GM12891 (cell line): ENCODE measurements around the gene CRIM1.

Source experiments
- DNase-seq: peaks from one replicate; pipeline ENCODE4 v3.0.0; 2011; ENCODE audit warnings: low spot score; ENCODE audit not compliant: insufficient read length
- FAIRE-seq: peaks from 2 replicates; lab custom pipeline; 2011; peaks lifted over from hg19 to GRCh38; lab: Jason Lieb, UNC
- PAX5 ChIP-seq: IDR thresholded peaks from 2 replicates; pipeline ENCODE4 v1.6.1; 2011; ENCODE audit warnings: low read length, moderate library complexity, mild to moderate bottlenecking; ENCODE audit not compliant: insufficient read depth, severe bottlenecking
- POLR2A ChIP-seq: IDR thresholded peaks from 2 replicates; pipeline ENCODE4 v1.6.1; 2011; ENCODE audit warnings: low read depth, low read length, control low read depth
- POLR2AphosphoS5 ChIP-seq: IDR thresholded peaks from 2 replicates; pipeline ENCODE4 v1.6.1; 2011; ENCODE audit warnings: low read depth, low read length, control low read depth
- POU2F2 ChIP-seq: IDR thresholded peaks from 2 replicates; pipeline ENCODE4 v1.6.1; 2011; ENCODE audit warnings: low read depth, mild to moderate bottlenecking, control low read depth, low read length, moderate library complexity
- SPI1 ChIP-seq: IDR thresholded peaks from 2 replicates; pipeline ENCODE4 v1.6.1; 2011; ENCODE audit warnings: low read depth, low read length, control low read depth
- TAF1 ChIP-seq: IDR thresholded peaks from 2 replicates; pipeline ENCODE4 v1.6.1; 2011; ENCODE audit warnings: low read depth, low read length, control low read depth

The CRIM1 gene

DNA sequence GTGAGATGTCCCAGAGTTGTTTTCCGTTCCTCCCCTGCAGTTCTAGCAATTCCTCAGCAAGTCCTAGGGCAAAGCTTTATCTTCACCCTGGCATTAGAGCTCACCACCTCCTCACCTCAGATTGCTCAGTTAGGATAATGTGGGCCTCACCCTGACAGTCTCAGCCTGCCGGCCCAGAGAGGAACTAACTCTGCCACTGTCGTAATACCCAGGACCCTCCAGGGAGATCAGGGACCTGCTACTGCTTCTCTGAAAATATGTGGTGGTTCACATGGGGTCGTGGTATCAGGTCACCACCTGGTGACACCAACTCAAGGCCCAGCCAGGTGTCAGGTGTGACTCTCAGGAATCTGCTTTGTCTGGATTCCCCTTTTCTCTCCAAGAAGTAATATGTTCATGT lies 121.7 kb downstream of the CRIM1 start:
- TF ChIP-seq POLR2AphosphoS5 (no peak), POU2F2 (no peak), POLR2A (no peak), PAX5 (no peak), SPI1 (no peak)
- DNase-seq (no peak), FAIRE-seq (no peak)

DNA sequence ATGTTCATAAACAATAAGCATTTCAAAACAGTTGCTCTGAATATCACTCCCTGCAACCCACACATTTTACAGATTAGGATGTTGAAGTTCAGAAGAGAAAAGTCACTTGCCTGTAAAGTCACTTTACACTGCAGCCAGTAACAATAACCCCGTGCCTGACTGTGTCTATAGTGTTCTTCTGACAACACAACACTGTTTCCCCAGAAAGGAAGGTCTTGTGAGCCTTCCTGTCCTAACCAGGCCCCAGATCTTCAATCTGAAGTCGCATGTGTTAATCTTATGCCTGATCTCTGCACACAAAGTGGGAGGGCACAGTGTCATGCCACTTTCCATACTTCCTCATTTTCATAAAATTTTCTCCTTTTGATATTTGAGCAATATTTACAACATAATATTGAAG lies 122.2 kb downstream of the CRIM1 start:
- DNase-seq = no peak
- no peak for FAIRE-seq
- TF ChIP-seq POLR2A (no peak), SPI1 (no peak), POLR2AphosphoS5 (no peak)

DNA sequence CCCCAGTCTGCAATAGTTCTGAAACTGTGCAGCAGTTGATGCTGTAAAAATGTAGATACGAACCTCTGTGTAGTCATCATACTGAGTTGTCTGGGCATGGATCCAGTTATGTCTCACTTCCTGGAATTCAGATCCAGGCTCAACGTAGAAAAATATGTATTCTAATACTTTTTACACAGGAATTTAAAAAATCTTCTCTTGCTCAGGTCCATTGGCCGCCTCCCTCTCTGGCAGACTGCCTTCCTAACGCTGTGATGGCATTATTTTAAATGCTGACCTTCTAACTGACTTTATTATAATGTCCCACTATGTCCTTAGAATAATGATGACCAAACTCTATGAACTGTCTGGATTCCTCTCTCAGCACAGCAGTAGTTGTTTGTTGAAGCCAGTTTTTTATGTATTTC lies 122.8 kb downstream of the CRIM1 start:
- FAIRE-seq = no peak
- TF ChIP-seq TAF1 (no peak), POLR2AphosphoS5 (no peak), SPI1 (no peak), POU2F2 (no peak), PAX5 (no peak), POLR2A (no peak)
- no peak for DNase-seq

DNA sequence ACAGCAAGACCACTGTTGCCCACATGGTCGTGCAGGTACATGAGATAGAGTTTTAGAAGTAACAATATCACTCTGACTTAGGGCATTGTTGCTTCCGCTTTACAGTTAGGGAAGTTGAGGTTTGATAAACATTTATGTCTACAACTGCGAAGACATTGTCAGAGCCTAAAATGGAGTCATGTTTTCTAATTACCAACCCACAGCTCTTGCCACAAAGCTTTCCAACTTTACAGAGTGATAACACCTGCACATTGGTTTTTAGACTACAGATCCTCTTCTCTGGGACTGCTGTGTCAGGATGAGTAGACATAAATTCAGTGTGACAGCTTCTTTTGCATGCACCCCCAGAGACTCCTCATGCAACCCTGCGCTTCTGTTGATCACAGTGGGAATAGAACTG lies 123.4 kb downstream of the CRIM1 start:
- DNase-seq (no peak), FAIRE-seq (no peak)
- TF ChIP-seq PAX5 (no peak), TAF1 (no peak), SPI1 (no peak), POLR2A (no peak), POLR2AphosphoS5 (no peak), POU2F2 (no peak)

DNA sequence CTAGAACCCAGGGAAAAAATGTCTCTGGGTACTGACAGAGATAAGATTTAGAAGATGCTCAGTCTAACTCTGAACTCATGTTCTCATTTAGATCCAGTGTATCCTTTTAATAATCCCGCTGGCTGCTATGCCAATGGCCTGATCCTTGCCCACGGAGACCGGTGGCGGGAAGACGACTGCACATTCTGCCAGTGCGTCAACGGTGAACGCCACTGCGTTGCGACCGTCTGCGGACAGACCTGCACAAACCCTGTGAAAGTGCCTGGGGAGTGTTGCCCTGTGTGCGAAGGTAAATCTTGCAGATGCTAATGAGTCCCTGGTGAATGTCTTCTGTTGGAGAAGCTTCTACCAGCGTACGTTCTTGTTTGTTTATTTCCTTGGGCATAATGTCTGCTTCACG lies 123.8 kb downstream of the CRIM1 start:
- no peak for TF ChIP-seq POLR2A
- no peak for TF ChIP-seq POU2F2
- TF ChIP-seq SPI1 = no peak
- TF ChIP-seq TAF1 = no peak
- TF ChIP-seq POLR2AphosphoS5 = no peak
- FAIRE-seq (no peak), DNase-seq (no peak)

DNA sequence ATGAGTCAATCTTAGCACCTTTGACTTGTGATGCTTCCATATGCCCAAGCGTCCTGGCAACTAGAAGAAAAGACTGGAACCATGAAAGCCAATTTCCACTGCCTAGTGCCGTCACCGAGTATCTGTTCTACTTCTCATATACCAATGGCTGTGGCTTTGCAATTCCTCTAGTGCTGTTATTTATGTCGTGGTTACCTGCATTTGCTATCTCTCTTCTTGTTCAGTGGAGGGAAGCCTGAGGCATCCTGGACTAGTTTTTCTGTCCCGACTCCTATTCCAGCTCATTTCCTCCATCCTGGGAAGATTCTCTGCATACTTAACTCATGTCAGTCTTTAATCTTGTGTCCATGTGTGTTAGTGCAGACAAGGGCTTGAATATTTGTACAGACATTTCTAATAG lies 124.5 kb downstream of the CRIM1 start:
- FAIRE-seq = no peak
- TF ChIP-seq TAF1 = no peak
- TF ChIP-seq POU2F2 = no peak
- TF ChIP-seq PAX5 = no peak
- TF ChIP-seq POLR2AphosphoS5 = no peak
- TF ChIP-seq POLR2A = no peak
- TF ChIP-seq SPI1 = no peak
- no peak for DNase-seq

DNA sequence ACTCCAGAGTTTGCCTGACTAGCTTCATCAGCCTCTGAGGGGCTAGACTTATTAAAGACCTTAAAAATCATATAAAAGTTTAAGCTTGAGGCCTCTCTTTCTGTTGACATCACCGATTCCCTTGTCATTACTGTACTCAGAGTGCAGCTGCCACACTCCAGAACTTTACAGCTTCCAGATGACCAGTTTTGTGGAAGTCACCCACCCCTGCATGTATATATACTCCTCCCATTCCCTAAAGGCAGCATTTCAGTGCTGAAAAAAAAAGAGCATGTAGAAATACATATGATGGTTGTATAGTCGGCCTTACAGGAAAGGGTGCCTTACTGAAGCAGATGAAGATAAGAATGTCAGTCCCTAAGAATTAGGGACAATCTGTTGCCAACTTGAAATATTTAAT lies 125.1 kb downstream of the CRIM1 start:
- DNase-seq (no peak), FAIRE-seq (no peak)
- TF ChIP-seq POLR2AphosphoS5 = no peak

DNA sequence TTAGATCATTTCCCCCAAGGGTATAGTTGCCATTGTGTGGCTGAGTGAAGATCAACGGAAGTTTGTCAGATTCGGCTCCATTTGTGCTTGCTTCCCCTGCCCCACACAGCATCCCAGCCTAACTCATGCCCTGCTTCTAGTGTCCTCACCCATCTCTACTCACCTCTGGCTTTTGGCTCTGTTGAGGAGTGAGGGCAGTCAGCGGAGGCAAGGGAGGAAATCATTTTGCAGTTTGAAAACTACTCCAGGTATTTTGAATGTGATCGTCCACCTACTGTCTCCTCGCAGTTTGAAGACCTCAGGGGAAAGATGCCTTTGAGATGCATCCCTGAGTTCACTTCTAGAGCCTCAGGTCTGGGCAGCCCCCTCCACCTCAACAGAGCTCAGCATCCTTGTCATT lies 126.1 kb downstream of the CRIM1 start:
- FAIRE-seq (no peak), DNase-seq (no peak)
- no peak for TF ChIP-seq PAX5
- no peak for TF ChIP-seq SPI1
- no peak for TF ChIP-seq POLR2A
- TF ChIP-seq POU2F2 = no peak
- TF ChIP-seq TAF1 = no peak
- no peak for TF ChIP-seq POLR2AphosphoS5

DNA sequence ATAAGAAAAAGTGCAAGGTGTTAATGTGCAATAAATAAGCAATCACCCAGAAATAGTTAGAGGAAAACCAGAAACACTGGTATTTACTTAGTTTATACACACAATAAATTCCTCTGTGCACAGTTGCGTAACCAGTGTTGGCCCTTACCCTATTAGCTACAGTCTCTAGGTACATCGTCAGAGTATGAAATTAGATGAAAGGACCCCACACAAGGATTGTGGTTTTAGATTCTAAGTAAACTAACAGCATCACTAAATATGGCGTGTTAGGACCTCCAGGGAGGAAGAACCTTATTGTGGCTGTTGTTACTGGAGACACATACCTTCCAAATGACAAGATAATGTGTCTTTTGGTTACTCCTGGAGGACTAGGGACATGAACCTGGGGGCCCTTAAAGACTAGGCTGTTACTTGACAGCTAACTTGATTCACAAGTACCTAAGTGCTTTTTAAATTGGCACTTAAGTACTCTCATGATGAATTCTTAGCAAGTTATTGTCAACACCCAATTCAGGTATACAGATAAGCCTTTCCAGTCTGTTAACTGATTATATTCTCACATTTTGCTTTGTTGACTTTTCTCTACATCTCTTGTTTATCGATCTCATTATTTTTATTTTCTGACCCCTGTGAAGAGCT lies 127.1 kb downstream of the CRIM1 start:
- DNase-seq = no peak

DNA sequence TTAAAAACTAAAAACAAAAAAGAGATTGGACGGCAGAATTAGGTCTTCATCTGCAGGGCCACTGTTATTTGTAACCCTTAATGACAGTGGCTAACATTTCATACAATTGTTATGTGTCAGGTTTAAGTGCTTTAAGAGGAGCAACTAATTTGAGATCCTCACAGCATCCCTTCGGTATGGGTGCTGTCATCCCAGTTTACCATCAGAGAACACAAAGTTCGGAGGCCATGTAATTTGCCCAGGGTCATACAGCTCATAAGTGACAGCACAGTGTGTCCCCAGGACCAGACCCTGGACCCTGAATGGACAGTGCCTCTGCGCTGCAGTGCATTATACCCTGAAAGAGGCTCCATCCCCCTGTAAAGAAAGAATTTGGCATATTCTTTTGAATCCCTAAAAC lies 127.7 kb downstream of the CRIM1 start:
- FAIRE-seq = no peak
- TF ChIP-seq POLR2A (no peak), POU2F2 (no peak), TAF1 (no peak), PAX5 (no peak), POLR2AphosphoS5 (no peak)
- no peak for DNase-seq

More for the DNA sequence above, 127.1 kb downstream of the CRIM1 start:
- no peak for FAIRE-seq
- no peak for TF ChIP-seq PAX5
- no peak for TF ChIP-seq POLR2AphosphoS5
- TF ChIP-seq POU2F2 = no peak
- TF ChIP-seq TAF1 = no peak
- no peak for TF ChIP-seq POLR2A
- TF ChIP-seq SPI1 = no peak

DNA sequence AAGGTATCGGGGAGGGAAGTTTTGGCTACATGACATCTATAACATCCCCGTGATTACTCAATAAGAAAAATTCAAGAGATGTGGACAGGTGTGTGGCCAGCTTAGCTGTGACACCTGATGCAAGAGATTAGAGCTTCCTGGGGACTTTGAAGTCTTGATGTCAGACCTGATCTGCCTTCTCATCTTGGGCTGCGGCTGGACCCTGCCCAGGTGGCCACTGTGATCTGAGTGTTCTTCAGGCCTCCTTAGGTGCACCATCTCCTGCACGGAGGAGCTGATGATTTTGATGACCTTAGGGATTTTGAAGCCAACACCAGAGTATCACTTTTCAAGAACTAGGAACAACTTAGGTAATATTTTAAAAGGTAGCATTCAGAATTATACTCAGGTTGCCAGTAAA lies 128.9 kb downstream of the CRIM1 start:
- FAIRE-seq = no peak
- no peak for TF ChIP-seq POLR2AphosphoS5
- TF ChIP-seq TAF1 = no peak
- TF ChIP-seq PAX5 = no peak
- no peak for TF ChIP-seq POLR2A
- TF ChIP-seq POU2F2 = no peak
- TF ChIP-seq SPI1 = no peak
- no peak for DNase-seq
